GM21717 (cell line): ENCODE measurements around the gene DSG4.

Experiments used
- ATAC-seq: cut with Tn5 transposase; IDR thresholded peaks from one replicate; pipeline ENCODE4 v1.9.1; 2021; ENCODE audit warnings: mild to moderate bottlenecking, moderate library complexity; ENCODE audit not compliant: unreplicated experiment

The DSG4 gene

GRCh38 chr18:31409276-31409675 lies 32.7 kb downstream of the DSG4 start:
- no peak for ATAC-seq

- no peak for ATAC-seq
These were observed 34.3 kb downstream of the DSG4 start for GRCh38 chr18:31410716-31411483.

GRCh38 chr18:31413137-31413536 lies 36.6 kb downstream of the DSG4 start:
- no peak for ATAC-seq

- ATAC-seq: no peak
These were observed 41.3 kb downstream of the DSG4 start for GRCh38 chr18:31417850-31418249.

GRCh38 chr18:31419457-31419932 lies 42.9 kb downstream of the DSG4 start:
- no peak for ATAC-seq

- no peak for ATAC-seq
These were observed 43.5 kb downstream of the DSG4 start for GRCh38 chr18:31420032-31420431.

- ATAC-seq: no peak
These were observed 43.9 kb downstream of the DSG4 start for GRCh38 chr18:31420524-31420923.

- ATAC-seq: peak; percentile 64
These were observed 47.9 kb downstream of the DSG4 start for GRCh38 chr18:31424383-31424988.

GRCh38 chr18:31426021-31426420 lies 49.4 kb downstream of the DSG4 start:
- no peak for ATAC-seq

- ATAC-seq: no peak
These were observed 50.4 kb downstream of the DSG4 start for GRCh38 chr18:31426871-31427406.

GRCh38 chr18:31428211-31428610 lies 51.6 kb downstream of the DSG4 start:
- ATAC-seq: no peak

GRCh38 chr18:31429623-31430022 lies 53.0 kb downstream of the DSG4 start:
- no peak for ATAC-seq

- no peak for ATAC-seq
These were observed 53.5 kb downstream of the DSG4 start for GRCh38 chr18:31430072-31430471.

- no peak for ATAC-seq
These were observed 54.0 kb downstream of the DSG4 start for GRCh38 chr18:31430554-31430953.

- no peak for ATAC-seq
These were observed 55.7 kb downstream of the DSG4 start for GRCh38 chr18:31432316-31432715.

- ATAC-seq: no peak
These were observed 60.2 kb downstream of the DSG4 start for GRCh38 chr18:31436825-31437224.

GRCh38 chr18:31438402-31438801 lies 61.8 kb downstream of the DSG4 start:
- ATAC-seq: peak; percentile 53

GRCh38 chr18:31439807-31440325 lies 63.3 kb downstream of the DSG4 start:
- ATAC-seq: no peak

- no peak for ATAC-seq
These were observed 64.2 kb downstream of the DSG4 start for GRCh38 chr18:31440787-31441186.

GRCh38 chr18:31441493-31441892 lies 64.9 kb downstream of the DSG4 start:
- no peak for ATAC-seq

- ATAC-seq: no peak
These were observed 67.6 kb downstream of the DSG4 start for GRCh38 chr18:31444142-31444541.

GRCh38 chr18:31445908-31446307 lies 69.3 kb downstream of the DSG4 start:
- ATAC-seq: no peak
